HepG2 (cell line): ENCODE data around the gene DDI2. TPM values are rescaled to one million over a fixed set of nuclear protein-coding genes. Genes with fewer than 3 reads are reported as not detected.

Experiments used
- ARID2 ChIP-seq: sonication (generic); formaldehyde crosslinking; IDR thresholded peaks from 2 replicates; pipeline ENCODE4 v1.8.1; 2022; ENCODE audit warnings: mild to moderate bottlenecking, missing genetic modification reagents, borderline replicate concordance
- CC2D1A ChIP-seq: sonication (generic); formaldehyde crosslinking; IDR thresholded peaks from 2 replicates; pipeline ENCODE4 v1.8.1; 2023; ENCODE audit warnings: mild to moderate bottlenecking, missing genetic modification reagents
- EHMT2 ChIP-seq: fragments of 200-600 bp; sonication (generic); IDR thresholded peaks from 2 replicates; pipeline ENCODE4 v1.7.0; 2017; ENCODE audit warnings: antibody characterized with exemption, low read depth, low read length, borderline replicate concordance
- FOXM1 ChIP-seq: sonication (generic); formaldehyde crosslinking; IDR thresholded peaks from 2 replicates; pipeline ENCODE4 v1.5.0; 2020; ENCODE audit warnings: missing genetic modification reagents
- FOXP1 ChIP-seq, 2 experiments: fragments of 450-650 bp in 1 of 2; IDR thresholded peaks; 2 replicates each; pipeline ENCODE4 v1.6.1; 2017 to 2018; ENCODE audit warnings: antibody characterized with exemption in 1 of 2
- GPN1 ChIP-seq: sonication (generic); formaldehyde crosslinking; IDR thresholded peaks from 2 replicates; pipeline ENCODE4 v1.5.1; 2020; ENCODE audit warnings: missing genetic modification reagents, borderline replicate concordance
- HIVEP1 ChIP-seq: sonication (generic); formaldehyde crosslinking; IDR thresholded peaks from 2 replicates; pipeline ENCODE4 v1.4.0; 2020; ENCODE audit warnings: mild to moderate bottlenecking, missing genetic modification reagents
- HOXA3 ChIP-seq: sonication (generic); formaldehyde crosslinking; IDR thresholded peaks from 2 replicates; pipeline ENCODE4 v1.5.0; 2020; ENCODE audit warnings: missing genetic modification reagents
- MAFF ChIP-seq: IDR thresholded peaks from 2 replicates; pipeline ENCODE4 v1.6.1; 2011; ENCODE audit warnings: low read depth, low read length, improper control_type of control experiment
- MXI1 ChIP-seq: IDR thresholded peaks from 3 replicates; pipeline ENCODE4 v1.6.1; 2012; ENCODE audit warnings: low read depth, low read length, inconsistent platforms, borderline replicate concordance
- NCOA5 ChIP-seq: sonication (generic); formaldehyde crosslinking; IDR thresholded peaks from 2 replicates; pipeline ENCODE4 v1.4.0; 2020; ENCODE audit warnings: missing genetic modification reagents
- NFE2L1 ChIP-seq: sonication (generic); formaldehyde crosslinking; IDR thresholded peaks from 2 replicates; pipeline ENCODE4 v1.4.0; 2020; ENCODE audit warnings: missing genetic modification reagents, mild to moderate bottlenecking, borderline replicate concordance
- RXRA ChIP-seq: sonication (generic); formaldehyde crosslinking; IDR thresholded peaks from 2 replicates; pipeline ENCODE4 v1.5.1; 2020; ENCODE audit warnings: missing genetic modification reagents
- TAF15 ChIP-seq: fragments of 200-400 bp; formaldehyde crosslinking; IDR thresholded peaks from one replicate; pipeline ENCODE4 v1.6.1; 2018; ENCODE audit warnings: mild to moderate bottlenecking, low read depth, low read length; ENCODE audit not compliant: poor library complexity, severe bottlenecking
- YY1 ChIP-seq: IDR thresholded peaks from 2 replicates; pipeline ENCODE4 v1.6.1; 2011; ENCODE audit warnings: low read length, low read depth, moderate library complexity, mild to moderate bottlenecking; ENCODE audit not compliant: insufficient read depth, insufficient replicate concordance
- ZFP41 ChIP-seq: sonication (generic); formaldehyde crosslinking; IDR thresholded peaks from 2 replicates; pipeline ENCODE4 v1.4.0; 2020; ENCODE audit warnings: mild to moderate bottlenecking, missing genetic modification reagents, borderline replicate concordance
- ZNF292 ChIP-seq: sonication (generic); formaldehyde crosslinking; IDR thresholded peaks from 2 replicates; pipeline ENCODE4 v1.8.1; 2022; ENCODE audit warnings: mild to moderate bottlenecking, low read depth, missing genetic modification reagents, borderline replicate concordance
- ZNF3 ChIP-seq: IDR thresholded peaks from 2 replicates; pipeline ENCODE4 v1.7.0; 2017; ENCODE audit warnings: inconsistent platforms
- ZNF569 ChIP-seq: sonication (generic); formaldehyde crosslinking; IDR thresholded peaks from 2 replicates; pipeline ENCODE4 v1.5.0; 2020; ENCODE audit warnings: mild to moderate bottlenecking, missing genetic modification reagents, moderate library complexity, borderline replicate concordance
- ZNF879 ChIP-seq: sonication (generic); formaldehyde crosslinking; IDR thresholded peaks from 2 replicates; pipeline ENCODE4 v1.8.1; 2023; ENCODE audit warnings: missing genetic modification reagents
- ZSCAN30 ChIP-seq: sonication (generic); formaldehyde crosslinking; IDR thresholded peaks from 2 replicates; pipeline ENCODE4 v1.5.0; 2020; ENCODE audit warnings: mild to moderate bottlenecking, missing genetic modification reagents
- polyA plus RNA-seq, 8 experiments: library from polyadenylated mRNA; depleted of rRNA in 3 of 8; stranded (reverse) in 7 of 8; unstranded in 1 of 8; fragments of >200 nt; fragmentation: Illumina TruSeq in 4 of 8; extraction: Trizol in 4 of 8; gene quantifications; 2 replicates each; pipeline versions ENCODE4 v1.2.1 to v1.2.3, GENCODE V29; 2011 to 2016; ENCODE audit warnings: low read depth in 4 of 8, missing spikeins in 1 of 8, mixed read lengths in 1 of 8; ENCODE audit not compliant: insufficient read depth in 1 of 8
- total RNA-seq, 5 experiments: library from RNA; depleted of rRNA; stranded (reverse); fragments of >200 nt; fragmentation: Illumina TruSeq; extraction: Trizol; gene quantifications; 2 replicates each; pipeline ENCODE4 v1.2.3, GENCODE V29; 2016; ENCODE audit warnings: low read depth in 1 of 5
- TF ChIP-seq, protein P1 (sequence below): sonication (generic); formaldehyde crosslinking; IDR thresholded peaks from 2 replicates; pipeline ENCODE4 v1.8.0; 2022; ENCODE audit warnings: missing genetic modification reagents, mild to moderate bottlenecking, borderline replicate concordance
- TF ChIP-seq, protein P2 (sequence below): IDR thresholded peaks from 2 replicates; pipeline ENCODE4 v1.6.1; 2018; ENCODE audit warnings: missing genetic modification reagents, mild to moderate bottlenecking, missing compliant biosample characterization
- TF ChIP-seq, protein P3 (sequence below): sonication (generic); formaldehyde crosslinking; IDR thresholded peaks from 2 replicates; pipeline ENCODE4 v1.5.0; 2020; ENCODE audit warnings: missing genetic modification reagents, mild to moderate bottlenecking, borderline replicate concordance
- TF ChIP-seq, protein P4 (sequence below): sonication (generic); formaldehyde crosslinking; IDR thresholded peaks from 2 replicates; pipeline ENCODE4 v1.5.1; 2020; ENCODE audit warnings: missing genetic modification reagents, mild to moderate bottlenecking, borderline replicate concordance

Gene DDI2
- total and polyA plus RNA-seq, 2 of the 13 experiments (the other 11 are each of a cell fraction or from before 2014, with no cell fraction given): 8.5 to 25.7 TPM

DNA sequence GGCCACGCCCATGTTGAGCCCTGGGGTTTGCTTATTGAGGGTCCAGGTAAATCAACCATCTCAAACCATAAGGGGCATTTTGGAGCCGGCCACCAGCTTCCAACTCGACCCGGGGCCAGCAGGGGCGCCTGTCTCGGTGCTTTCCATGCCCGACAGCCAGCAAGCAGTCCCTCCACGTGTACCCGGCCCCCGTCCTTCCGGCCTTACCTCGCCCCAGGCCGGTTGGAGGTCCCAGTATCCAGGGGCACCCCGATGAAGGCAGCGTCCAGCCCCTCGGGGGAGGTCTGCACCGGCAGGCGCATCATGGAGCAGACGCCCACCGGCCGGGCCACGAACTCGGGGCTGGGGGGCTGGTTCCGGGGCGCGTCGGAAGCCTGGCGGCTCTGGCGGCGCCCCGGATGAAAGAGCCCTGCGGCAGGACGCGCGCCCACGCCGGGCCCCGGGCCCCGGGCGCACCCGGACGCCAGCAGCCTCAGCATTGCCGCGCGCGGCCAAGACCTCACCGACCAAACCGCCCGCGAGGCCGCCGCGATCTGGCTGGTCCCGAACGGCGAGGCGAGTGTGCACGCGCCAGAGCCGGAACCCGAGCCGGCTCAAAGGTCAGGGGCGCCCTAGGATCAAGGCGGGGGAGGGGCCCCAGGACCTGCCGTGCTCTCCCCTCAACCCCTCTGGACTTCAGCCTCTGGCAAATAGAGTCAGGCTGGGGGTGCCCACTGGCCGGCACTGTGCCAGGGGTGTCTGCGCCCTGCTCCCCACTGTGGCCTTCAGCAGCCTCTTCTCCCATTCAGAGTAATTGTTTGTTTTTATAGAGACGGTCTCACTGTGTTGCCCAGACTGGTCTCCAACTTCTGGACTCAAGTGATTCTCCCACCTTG lies 32.5 kb upstream of the DDI2 start, which contains the start of gene AGMAT (continued):
- no peak for TF ChIP-seq CC2D1A (CRISPR knock-in tag)
- 0 out of 2 replicates have a peak, but pooled peaks have one; percentile 57 for TF ChIP-seq ZNF3 (CRISPR knock-in tag)
- TF ChIP-seq MXI1: peak; percentile 66; the same call in 2 of the 3 replicates
- TF ChIP-seq GPN1 (CRISPR knock-in tag): no peak
- TF ChIP-seq MAFF: no peak
- peak; percentile 97 for TF ChIP-seq RXRA (CRISPR knock-in tag)
- TF ChIP-seq, protein P1, sequence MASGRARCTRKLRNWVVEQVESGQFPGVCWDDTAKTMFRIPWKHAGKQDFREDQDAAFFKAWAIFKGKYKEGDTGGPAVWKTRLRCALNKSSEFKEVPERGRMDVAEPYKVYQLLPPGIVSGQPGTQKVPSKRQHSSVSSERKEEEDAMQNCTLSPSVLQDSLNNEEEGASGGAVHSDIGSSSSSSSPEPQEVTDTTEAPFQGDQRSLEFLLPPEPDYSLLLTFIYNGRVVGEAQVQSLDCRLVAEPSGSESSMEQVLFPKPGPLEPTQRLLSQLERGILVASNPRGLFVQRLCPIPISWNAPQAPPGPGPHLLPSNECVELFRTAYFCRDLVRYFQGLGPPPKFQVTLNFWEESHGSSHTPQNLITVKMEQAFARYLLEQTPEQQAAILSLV: peak; percentile 71; the same call in 1 of the 2 replicates
- peak; percentile 18; the same call in 1 of the 2 replicates for TF ChIP-seq FOXM1 (CRISPR knock-in tag)
- TF ChIP-seq ZNF292 (CRISPR knock-in tag): peak; percentile 73
- no peak for TF ChIP-seq EHMT2
- no peak; the same call in 1 of the 2 replicates for TF ChIP-seq NCOA5
- TF ChIP-seq TAF15: peak; percentile 77
- TF ChIP-seq HOXA3 (CRISPR knock-in tag): peak; percentile 89
- TF ChIP-seq, protein P2, sequence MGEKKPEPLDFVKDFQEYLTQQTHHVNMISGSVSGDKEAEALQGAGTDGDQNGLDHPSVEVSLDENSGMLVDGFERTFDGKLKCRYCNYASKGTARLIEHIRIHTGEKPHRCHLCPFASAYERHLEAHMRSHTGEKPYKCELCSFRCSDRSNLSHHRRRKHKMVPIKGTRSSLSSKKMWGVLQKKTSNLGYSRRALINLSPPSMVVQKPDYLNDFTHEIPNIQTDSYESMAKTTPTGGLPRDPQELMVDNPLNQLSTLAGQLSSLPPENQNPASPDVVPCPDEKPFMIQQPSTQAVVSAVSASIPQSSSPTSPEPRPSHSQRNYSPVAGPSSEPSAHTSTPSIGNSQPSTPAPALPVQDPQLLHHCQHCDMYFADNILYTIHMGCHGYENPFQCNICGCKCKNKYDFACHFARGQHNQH (CRISPR knock-in tag): no peak; the same call in none of the 2 replicates
- TF ChIP-seq YY1: peak; percentile 68
- no peak for TF ChIP-seq FOXP1 (IDR thresholded peaks at IDR 0.05)
- peak; percentile 52; the same call in 1 of the 2 replicates for TF ChIP-seq FOXP1 (CRISPR knock-in tag; IDR thresholded peaks at IDR 0.05)
- peak; percentile 83 for TF ChIP-seq HIVEP1
- TF ChIP-seq ZNF569 (CRISPR knock-in tag): no peak
- no peak for TF ChIP-seq NFE2L1 (CRISPR knock-in tag)
- 0 out of 2 replicates have a peak, but pooled peaks have one; percentile 26 for TF ChIP-seq ARID2 (CRISPR knock-in tag)
- peak; percentile 85; the same call in 1 of the 2 replicates for TF ChIP-seq ZSCAN30 (CRISPR knock-in tag)
- TF ChIP-seq, protein P3, sequence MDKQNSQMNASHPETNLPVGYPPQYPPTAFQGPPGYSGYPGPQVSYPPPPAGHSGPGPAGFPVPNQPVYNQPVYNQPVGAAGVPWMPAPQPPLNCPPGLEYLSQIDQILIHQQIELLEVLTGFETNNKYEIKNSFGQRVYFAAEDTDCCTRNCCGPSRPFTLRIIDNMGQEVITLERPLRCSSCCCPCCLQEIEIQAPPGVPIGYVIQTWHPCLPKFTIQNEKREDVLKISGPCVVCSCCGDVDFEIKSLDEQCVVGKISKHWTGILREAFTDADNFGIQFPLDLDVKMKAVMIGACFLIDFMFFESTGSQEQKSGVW (CRISPR knock-in tag): no peak
- TF ChIP-seq ZFP41 (CRISPR knock-in tag): no peak
- TF ChIP-seq, protein P4, sequence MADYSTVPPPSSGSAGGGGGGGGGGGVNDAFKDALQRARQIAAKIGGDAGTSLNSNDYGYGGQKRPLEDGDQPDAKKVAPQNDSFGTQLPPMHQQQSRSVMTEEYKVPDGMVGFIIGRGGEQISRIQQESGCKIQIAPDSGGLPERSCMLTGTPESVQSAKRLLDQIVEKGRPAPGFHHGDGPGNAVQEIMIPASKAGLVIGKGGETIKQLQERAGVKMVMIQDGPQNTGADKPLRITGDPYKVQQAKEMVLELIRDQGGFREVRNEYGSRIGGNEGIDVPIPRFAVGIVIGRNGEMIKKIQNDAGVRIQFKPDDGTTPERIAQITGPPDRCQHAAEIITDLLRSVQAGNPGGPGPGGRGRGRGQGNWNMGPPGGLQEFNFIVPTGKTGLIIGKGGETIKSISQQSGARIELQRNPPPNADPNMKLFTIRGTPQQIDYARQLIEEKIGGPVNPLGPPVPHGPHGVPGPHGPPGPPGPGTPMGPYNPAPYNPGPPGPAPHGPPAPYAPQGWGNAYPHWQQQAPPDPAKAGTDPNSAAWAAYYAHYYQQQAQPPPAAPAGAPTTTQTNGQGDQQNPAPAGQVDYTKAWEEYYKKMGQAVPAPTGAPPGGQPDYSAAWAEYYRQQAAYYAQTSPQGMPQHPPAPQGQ (CRISPR knock-in tag): no peak
- TF ChIP-seq ZNF879 (CRISPR knock-in tag): peak; percentile 70; the same call in 1 of the 2 replicates
